IMR-90 (cell line): Measurements from ENCODE around the gene CYB5R3. TPM values are rescaled to one million over a fixed set of nuclear protein-coding genes. Genes with fewer than 3 reads are reported as not detected.
"Not testable (repeated sequence)": the region's sequence is repeated elsewhere in the genome, so short reads cannot be mapped to it uniquely, and the experiment has no call there.

Experiments
- ATAC-seq: fragments of 200-7000 bp; cut with Tn5 transposase; 2 replicates; pipeline ENCODE4 v1.9.1; 2020; ENCODE audit warnings: low read depth, mild to moderate bottlenecking, moderate library complexity
- BruUV-seq: library from RNA; stranded (reverse); fragments of 400-500 nt; replicated peaks from 2 replicates; lab custom pipeline; 2021; lab: Mats Ljungman, UMichigan
- CTCF ChIA-PET: fragments of 300-600 bp; formaldehyde crosslinking; extraction: SDS; loops from one replicate; lab custom pipeline; 2021; ENCODE audit warnings: antibody characterized with exemption; lab: Yijun Ruan, JAX
- POLR2A ChIA-PET: fragments of 300-600 bp; sonication (Branson Sonifier 250); formaldehyde crosslinking; loops from one replicate; lab custom pipeline; 2022; ENCODE audit warnings: antibody characterized with exemption; ENCODE audit not compliant: unreplicated experiment; lab: Charles Lee
- DNase-seq: peaks from one replicate; pipeline ENCODE4 v3.0.0; 2013
- H2AFZ ChIP-seq: replicated peaks from 2 replicates; pipeline ENCODE3; 2013; ENCODE audit warnings: low read length, mild to moderate bottlenecking; ENCODE audit not compliant: poor library complexity
- H2AK5ac ChIP-seq: 2 replicates; pipeline ENCODE4 v1.6.1; 2013; ENCODE audit warnings: low read depth, low read length, inconsistent platforms
- H2AK9ac ChIP-seq: replicated peaks from 2 replicates; pipeline ENCODE3; 2013; ENCODE audit warnings: mild to moderate bottlenecking, low read depth, low read length, moderate library complexity; ENCODE audit not compliant: poor library complexity
- H2BK120ac ChIP-seq: 2 replicates; pipeline ENCODE4 v1.6.1; 2013; ENCODE audit warnings: low read depth, low read length, inconsistent platforms
- H2BK15ac ChIP-seq: 3 replicates; pipeline ENCODE4 v1.6.1; 2013; ENCODE audit warnings: low read depth, low read length, inconsistent platforms
- H2BK20ac ChIP-seq: 2 replicates; pipeline ENCODE4 v1.6.1; 2013; ENCODE audit warnings: low read depth, mild to moderate bottlenecking, inconsistent platforms, low read length, moderate library complexity
- H2BK5ac ChIP-seq: 2 replicates; pipeline ENCODE4 v1.6.1; 2013; ENCODE audit warnings: mild to moderate bottlenecking, low read depth, low read length, inconsistent platforms; ENCODE audit not compliant: poor library complexity, severe bottlenecking
- H3K14ac ChIP-seq: replicated peaks from 2 replicates; pipeline ENCODE4 v1.6.1; 2013; ENCODE audit warnings: low read depth, low read length, inconsistent platforms
- H3K18ac ChIP-seq: 2 replicates; pipeline ENCODE4 v1.6.1; 2013; ENCODE audit warnings: low read depth, low read length, control low read depth
- H3K23ac ChIP-seq: 2 replicates; pipeline ENCODE4 v1.6.1; 2013; ENCODE audit warnings: low read depth, low read length, inconsistent platforms
- H3K27ac ChIP-seq: 2 replicates; pipeline ENCODE4 v1.5.1; 2013; ENCODE audit warnings: mild to moderate bottlenecking, control low read depth, low read length; ENCODE audit not compliant: insufficient read depth
- H3K27me3 ChIP-seq: 2 replicates; pipeline ENCODE4 v1.6.1; 2013; ENCODE audit warnings: low read length; ENCODE audit not compliant: control insufficient read depth, insufficient read depth
- H3K36me3 ChIP-seq: 2 replicates; pipeline ENCODE4 v1.6.1; 2013; ENCODE audit warnings: low read length, mixed read lengths; ENCODE audit not compliant: control insufficient read depth, insufficient read depth
- H3K4ac ChIP-seq: 2 replicates; pipeline ENCODE4 v1.6.1; 2013; ENCODE audit warnings: low read depth, low read length, inconsistent platforms
- H3K4me1 ChIP-seq: 2 replicates; pipeline ENCODE4 v1.6.1; 2013; ENCODE audit warnings: low read length, mixed read lengths; ENCODE audit not compliant: control insufficient read depth, insufficient read depth
- H3K4me2 ChIP-seq: 2 replicates; pipeline ENCODE4 v1.6.1; 2013; ENCODE audit warnings: low read depth, mild to moderate bottlenecking, control low read depth, low read length, moderate library complexity
- H3K4me3 ChIP-seq: 2 replicates; pipeline ENCODE4 v1.5.1; 2013; ENCODE audit warnings: low read depth, mild to moderate bottlenecking, control low read depth, low read length, moderate library complexity; ENCODE audit not compliant: insufficient read depth
- H3K56ac ChIP-seq: 2 replicates; pipeline ENCODE4 v1.6.1; 2013; ENCODE audit warnings: low read length, inconsistent platforms; ENCODE audit not compliant: insufficient read depth; ENCODE audit errors: extremely low read depth
- H3K79me1 ChIP-seq, 2 experiments: 2 replicates each; pipeline ENCODE4 v1.6.1; 2013; ENCODE audit warnings: low read length in 2 of 2, inconsistent platforms in 1 of 2, low read depth in 1 of 2
- H3K9ac ChIP-seq: 2 replicates; pipeline ENCODE4 v1.6.1; 2013; ENCODE audit warnings: low read depth, low read length, control low read depth
- H3K9me1 ChIP-seq: 2 replicates; pipeline ENCODE4 v1.6.1; 2013; ENCODE audit warnings: low read length, inconsistent platforms; ENCODE audit not compliant: insufficient read depth
- H3K9me3 ChIP-seq: 2 replicates; pipeline ENCODE4 v1.6.1; 2013; ENCODE audit warnings: low read length; ENCODE audit not compliant: control insufficient read depth, insufficient read depth
- H4K20me1 ChIP-seq: 2 replicates; pipeline ENCODE4 v1.6.1; 2013; ENCODE audit warnings: low read length, inconsistent platforms; ENCODE audit not compliant: insufficient read depth
- H4K5ac ChIP-seq: 2 replicates; pipeline ENCODE4 v1.6.1; 2013; ENCODE audit warnings: mild to moderate bottlenecking, low read depth, low read length, control low read depth
- H4K8ac ChIP-seq, 2 experiments: 2 replicates each; pipeline ENCODE4 v1.6.1; 2013; ENCODE audit warnings: low read depth in 2 of 2, low read length in 2 of 2, control low read depth in 1 of 2, inconsistent platforms in 1 of 2
- H4K91ac ChIP-seq: 2 replicates; pipeline ENCODE4 v1.6.1; 2013; ENCODE audit warnings: low read depth, low read length, inconsistent platforms; ENCODE audit not compliant: insufficient read depth
- WGBS, 2 experiments: methylation state at CpG; one replicate each; pipeline versions ENCODE4 v1.1.5 to v1.1.7; 2013; ENCODE audit warnings: missing lambda C conversion rate in 2 of 2; ENCODE audit not compliant: insufficient read length in 1 of 2; ENCODE audit errors: extremely low coverage in 2 of 2; 5-methylcytosine and 5-hydroxymethylcytosine counted together
- dilution Hi-C: fragments of 300-500 bp; cut with HindIII; formaldehyde crosslinking; loops from one replicate; pipeline ENCODE4 v1.14.3; 2018; ENCODE audit warnings: low sequenced_read_pairs; ENCODE audit not compliant: unreplicated experiment
- in situ Hi-C: fragments of 300-500 bp; cut with MboI; formaldehyde crosslinking; loops from 3 replicates; pipeline ENCODE4 v1.14.3; 2019; ENCODE audit warnings: low sequenced_read_pairs, inconsistent platforms, mixed read lengths
- intact Hi-C: fragments of 100-400 bp; cut with micrococcal nuclease; formaldehyde crosslinking; loops from 2 replicates; pipeline ENCODE4 v1.10.0; 2022
- polyA plus RNA-seq, 3 experiments: library from polyadenylated mRNA; depleted of rRNA; stranded (reverse); fragments of >200 nt; gene quantifications; 2 replicates each; pipeline ENCODE4 v1.2.3, GENCODE V29; 2012; ENCODE audit warnings: low replicate concordance in 1 of 3
- total RNA-seq: library from RNA; depleted of rRNA; stranded (reverse); fragments of >200 nt; gene quantifications from 2 replicates; pipeline ENCODE4 v1.2.3, GENCODE V29; 2012

Gene CYB5R3
- total and polyA plus RNA-seq, 2 of the 4 experiments (the other 2 are of a cell fraction), result 44.1 to 362 TPM

GRCh38 chr22:42580040-42580439 is 69.2 kb downstream of the CYB5R3 start:
- CTCF ChIA-PET, POLR2A ChIA-PET, H3K56ac ChIP-seq, H3K27me3 ChIP-seq, H4K20me1 ChIP-seq, BruUV-seq, H3K9me1 ChIP-seq, H2BK20ac ChIP-seq, H4K8ac ChIP-seq, H2AK5ac ChIP-seq, H3K4ac ChIP-seq, H3K27ac ChIP-seq, in situ Hi-C loops, DNase-seq, intact Hi-C loops, H3K18ac ChIP-seq, H3K14ac ChIP-seq, H4K91ac ChIP-seq, H3K23ac ChIP-seq, H3K9ac ChIP-seq, H2BK5ac ChIP-seq, H3K9me3 ChIP-seq, H2BK120ac ChIP-seq, H2AK9ac ChIP-seq, H3K4me3 ChIP-seq, H2BK15ac ChIP-seq, dilution Hi-C loops, H3K4me2 ChIP-seq, ATAC-seq, H3K4me1 ChIP-seq, H4K5ac ChIP-seq, H2AFZ ChIP-seq: not testable (repeated sequence)
- no CpG with 5 or more reads among the region's 4 CpGs for WGBS, 2 experiments
- Histone ChIP-seq H3K79me1 (peaks cover 3 to 11% of the 10 kb centered on the region in 2 experiments; a peak in 3 of 4 replicates), H3K36me3 (peaks cover 33% of the 10 kb centered on the region)
